Stimulated activated CD4-positive, alpha-beta T cell treated with anti-CD3 and anti-CD28 coated beads, Interleukin-1b, Interleukin-23, amount 100 ng/mL, for 4 hours (primary cell): ENCODE measurements around the gene TBX2.
"Not testable (repeated sequence)": the region's sequence is repeated elsewhere in the genome, so short reads cannot be mapped to it uniquely, and the experiment has no call there.

ENCODE experiments used
- DNase-seq, 2 donors: peaks; one replicate each; pipeline ENCODE4 v3.0.0-alpha.2; 2020; ENCODE audit warnings: low read depth in 2 of 2

Gene TBX2

DNA sequence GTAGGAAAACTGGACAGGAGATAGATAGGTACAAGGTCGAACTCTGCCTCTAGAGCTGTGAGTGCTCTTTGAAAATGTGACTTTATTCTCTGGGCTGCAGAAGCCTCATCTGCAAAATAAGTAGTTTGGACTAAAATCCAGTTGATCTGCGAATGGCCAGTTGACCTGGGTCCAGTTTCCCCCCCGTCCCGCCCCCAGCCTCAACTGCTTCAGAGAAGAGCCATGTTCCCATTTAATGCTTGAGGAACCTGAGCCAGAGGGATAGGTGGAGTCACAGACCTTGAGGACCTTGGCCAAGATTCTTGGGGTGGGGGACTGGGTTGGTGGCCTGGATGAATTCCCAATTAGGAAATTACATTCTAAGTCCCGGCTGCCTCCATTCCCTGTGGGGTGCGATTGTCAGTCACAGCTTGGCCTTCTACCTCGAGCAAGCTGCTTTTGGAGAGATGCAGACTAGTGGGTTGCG lies 14.1 kb downstream of the TBX2 start:
- DNase-seq: no peak

DNA sequence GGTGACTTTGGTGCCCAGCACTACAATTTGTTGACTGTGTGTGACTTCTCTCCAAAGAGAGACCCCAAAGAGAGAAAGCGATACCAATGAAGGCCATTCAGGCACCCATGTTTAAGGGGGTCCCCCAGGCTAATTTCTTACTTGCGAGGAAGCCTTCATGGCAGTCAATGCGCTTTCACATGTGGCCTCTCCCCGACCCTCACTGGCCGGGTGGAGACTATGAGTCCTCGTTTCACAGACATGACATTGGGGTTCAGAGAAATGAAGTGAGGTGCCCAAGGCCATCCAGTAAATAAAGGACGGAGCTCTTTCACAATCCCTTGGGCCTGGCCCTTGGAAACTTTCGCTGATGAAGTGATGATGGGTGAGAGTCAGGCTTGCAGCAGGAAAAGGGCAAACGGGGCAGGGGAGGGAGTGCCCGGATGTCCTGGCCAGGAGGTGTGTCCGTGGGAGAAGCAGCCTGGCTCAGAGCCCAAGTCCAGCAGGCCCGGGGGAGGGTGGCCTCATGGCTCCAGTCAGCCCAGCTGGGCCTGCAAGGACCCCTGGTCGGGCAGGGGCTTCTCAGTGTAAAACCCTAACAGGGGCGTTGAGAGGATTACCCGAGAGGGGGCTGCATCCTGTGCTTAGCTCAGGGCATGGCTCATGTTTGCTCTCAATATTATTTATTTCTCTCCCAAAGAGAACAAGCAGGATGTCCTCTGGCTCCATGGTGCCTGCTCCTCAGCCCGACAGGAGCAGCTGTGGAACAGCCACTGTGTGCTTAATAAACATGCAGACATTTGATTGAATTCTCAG lies 14.7 kb downstream of the TBX2 start:
- DNase-seq: no peak

DNA sequence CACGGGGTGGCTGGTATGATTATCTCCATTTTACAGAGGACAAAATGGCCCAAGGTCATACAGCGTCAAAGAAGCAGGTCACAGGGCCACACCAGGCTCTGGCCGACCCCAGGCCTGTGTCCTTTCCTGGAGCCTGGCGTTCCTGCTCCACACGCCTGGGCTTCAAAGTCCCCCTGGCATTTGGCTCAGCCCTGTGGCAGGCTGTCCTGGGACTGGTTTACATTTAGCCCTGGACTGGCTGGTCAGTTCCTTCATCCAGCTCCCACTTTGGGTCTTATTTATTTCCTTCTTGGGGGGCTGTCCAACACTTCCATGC lies 15.3 kb downstream of the TBX2 start:
- no peak for DNase-seq

DNA sequence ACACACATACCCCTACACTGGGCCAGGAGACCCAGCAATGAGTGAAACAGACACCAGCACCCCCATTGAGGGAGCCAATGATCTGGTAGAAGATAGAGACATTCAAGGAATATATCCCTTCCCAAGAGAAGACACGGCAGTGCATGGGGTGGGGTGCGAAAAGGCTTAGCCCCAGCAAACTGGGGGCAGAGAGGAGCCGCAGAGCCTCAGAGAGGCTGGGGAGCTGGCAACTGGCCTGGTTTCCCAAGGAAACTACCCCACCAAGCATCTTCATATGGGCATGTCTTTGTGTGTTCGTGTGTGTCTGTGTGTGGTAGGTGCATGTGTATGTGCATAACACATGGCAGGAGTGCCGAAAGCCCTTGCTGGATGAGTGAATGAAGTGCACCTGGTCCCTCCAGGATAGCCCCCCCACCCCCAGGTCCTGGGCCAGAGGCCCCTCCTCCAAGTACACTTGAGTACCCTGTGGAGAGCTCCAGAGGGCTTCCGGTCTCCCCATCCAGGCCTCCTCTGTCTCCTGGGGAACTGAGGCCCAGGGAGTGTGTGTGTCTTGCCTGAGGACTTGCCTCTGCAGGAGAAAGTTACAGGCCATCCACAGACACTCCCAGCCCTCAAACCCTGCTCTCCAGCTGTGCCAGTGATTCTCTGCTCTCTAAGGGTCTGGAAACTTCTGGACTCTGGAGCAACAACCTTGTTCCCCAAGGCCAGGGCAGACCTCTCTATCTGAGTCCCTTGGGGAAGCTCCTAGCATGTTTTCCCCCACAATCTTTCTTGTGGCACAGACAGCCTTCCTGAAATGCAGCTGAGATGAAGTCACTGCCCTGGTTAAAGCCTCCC lies 15.9 kb downstream of the TBX2 start:
- DNase-seq: no peak

DNA sequence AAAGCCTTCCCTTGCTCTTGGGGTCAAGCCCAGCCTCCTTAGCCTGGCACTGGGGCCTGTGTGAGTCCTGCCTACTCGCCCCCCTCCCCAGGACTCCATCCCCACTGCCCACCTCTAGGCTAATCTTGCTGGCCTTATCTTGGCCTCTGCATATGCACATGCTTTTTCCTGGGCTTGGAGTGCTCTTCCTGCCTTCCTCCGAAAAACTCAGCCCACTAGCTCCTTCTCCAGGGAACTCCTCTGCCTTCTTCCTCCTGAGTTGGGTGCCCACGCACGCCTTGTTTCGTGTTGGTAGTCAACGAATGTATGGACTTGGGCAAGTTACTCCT lies 16.5 kb downstream of the TBX2 start:
- DNase-seq: no peak

- peak; percentile 44 to 48 for DNase-seq
Measured at GRCh38 chr17:61416540-61417363, 17.1 kb downstream of the TBX2 start.

DNA sequence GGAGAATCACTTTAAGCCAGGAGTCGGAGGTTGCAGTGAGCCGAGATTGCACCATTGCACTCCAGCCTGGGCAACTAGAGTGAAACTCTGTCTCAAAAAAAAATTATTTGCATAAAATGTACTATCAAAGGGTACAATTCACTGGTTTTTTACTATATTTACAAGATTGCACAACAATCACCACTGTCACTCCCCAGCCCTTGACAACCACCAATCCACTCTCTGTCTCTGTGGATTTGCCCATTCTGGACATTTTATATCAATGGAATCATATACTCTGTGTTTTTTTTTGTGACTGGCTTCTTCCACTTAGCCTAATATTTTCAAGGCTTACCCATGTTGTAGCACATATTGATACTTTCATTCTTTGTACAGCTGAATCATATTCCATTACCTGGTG lies 18.8 kb downstream of the TBX2 start:
- no peak for DNase-seq

- DNase-seq: no peak
Measured at GRCh38 chr17:61419496-61420046, 19.9 kb downstream of the TBX2 start.

DNA sequence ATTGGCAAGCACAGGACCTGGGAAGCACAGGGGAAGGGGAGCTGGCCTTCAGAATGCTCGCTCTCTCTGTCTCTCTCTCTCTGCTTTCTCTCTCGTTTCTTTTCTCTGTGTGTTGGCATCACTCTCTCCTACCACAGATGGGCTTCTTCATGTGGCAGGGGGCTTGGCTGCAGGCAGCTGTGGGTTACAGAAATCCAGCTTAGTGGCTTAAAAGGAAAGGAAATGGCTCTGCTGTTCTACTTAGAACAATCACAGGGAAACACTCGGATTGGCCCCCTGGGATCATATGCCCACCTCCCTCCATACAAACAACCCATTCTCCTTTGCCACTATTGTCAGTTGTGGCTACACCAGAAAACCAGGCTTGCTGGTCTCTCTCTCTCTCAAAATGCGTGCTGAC lies 20.4 kb downstream of the TBX2 start:
- DNase-seq: no peak

GRCh38 chr17:61420745-61421398 lies 21.2 kb downstream of the TBX2 start:
- DNase-seq: no peak

DNA sequence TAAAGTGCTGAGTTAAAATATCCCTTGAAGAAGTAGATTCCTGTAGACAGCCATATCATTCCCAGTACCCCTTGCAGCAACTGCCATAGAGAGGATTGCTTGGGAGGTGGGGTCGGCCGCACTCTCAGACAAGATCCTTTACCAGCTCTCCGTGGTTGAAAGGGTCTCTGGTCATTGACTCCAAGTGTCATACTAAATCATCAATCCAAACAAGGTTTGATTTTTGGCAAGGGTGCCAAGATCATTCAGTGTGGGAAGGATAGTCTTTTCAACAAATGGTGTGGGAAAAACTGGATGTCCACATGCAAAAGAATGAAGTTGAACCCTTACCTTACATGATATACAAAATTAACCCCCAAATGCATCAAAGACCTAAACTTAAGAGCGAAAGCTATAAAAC lies 21.8 kb downstream of the TBX2 start:
- DNase-seq: no peak

DNA sequence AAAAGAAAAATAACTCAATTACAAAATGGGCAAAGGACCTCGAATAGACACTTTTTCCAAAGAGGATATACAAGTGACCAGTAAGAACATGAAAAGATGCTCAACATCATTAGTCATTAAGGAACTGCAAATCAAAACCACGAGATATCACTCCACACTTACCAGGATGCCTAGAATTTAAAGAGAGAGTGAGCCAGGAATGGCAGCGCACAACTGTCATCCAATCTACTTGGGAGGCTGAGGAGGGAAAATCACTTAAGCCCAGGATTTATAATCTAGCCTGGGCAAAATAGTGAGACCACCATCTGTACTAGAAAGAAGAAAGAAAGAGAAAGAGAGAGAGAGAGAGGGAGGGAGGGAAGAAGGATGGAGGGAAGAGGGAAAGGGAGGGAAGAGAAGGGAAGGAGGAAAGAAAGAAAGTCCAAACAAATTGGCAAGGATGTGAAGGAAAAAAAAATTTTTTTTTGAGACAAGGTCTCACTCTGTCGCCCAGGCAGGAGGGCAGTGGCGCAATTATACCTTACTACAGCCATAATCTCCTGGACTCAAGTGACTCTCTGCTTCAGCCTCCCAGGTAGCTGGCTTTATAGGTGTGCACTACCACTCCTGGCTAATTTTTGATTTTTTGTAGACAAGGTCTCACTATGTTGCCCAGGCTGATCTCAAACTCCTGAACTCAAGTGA lies 22.6 kb downstream of the TBX2 start:
- DNase-seq: no peak

GRCh38 chr17:61422869-61423268 lies 23.2 kb downstream of the TBX2 start:
- DNase-seq: no peak

DNA sequence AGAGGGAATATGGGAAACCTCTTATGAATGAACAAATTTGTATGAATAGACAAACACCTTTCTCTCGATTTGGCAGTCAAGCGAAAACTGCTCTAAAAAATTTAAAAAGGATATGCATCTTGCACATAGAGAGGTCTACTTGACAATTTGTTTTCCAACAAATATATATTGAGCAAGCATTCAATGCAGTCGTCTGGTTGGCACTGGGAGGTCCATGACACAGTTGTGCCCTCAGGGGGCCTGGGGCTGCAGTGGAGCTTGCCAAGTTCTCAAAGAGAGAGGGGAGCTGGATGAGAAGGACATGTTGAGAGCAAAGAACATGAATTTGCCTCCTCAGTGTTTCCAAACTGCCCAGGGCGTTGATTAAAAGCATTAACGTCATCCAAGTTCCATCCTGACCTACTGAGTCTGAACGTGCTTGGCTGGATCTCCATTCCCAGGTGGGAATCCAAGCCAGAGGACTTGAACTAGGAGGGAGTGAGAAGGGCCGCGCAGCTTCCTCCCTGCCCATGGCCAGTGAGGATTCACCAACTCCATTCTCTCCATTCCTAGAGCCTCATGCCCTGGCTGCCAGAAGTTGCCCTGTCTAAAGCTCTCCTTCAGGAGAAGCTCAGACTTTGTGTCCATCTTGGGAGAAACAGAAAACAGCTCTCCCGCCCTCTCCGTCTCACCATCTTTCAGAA lies 24.5 kb downstream of the TBX2 start:
- DNase-seq: no peak

DNA sequence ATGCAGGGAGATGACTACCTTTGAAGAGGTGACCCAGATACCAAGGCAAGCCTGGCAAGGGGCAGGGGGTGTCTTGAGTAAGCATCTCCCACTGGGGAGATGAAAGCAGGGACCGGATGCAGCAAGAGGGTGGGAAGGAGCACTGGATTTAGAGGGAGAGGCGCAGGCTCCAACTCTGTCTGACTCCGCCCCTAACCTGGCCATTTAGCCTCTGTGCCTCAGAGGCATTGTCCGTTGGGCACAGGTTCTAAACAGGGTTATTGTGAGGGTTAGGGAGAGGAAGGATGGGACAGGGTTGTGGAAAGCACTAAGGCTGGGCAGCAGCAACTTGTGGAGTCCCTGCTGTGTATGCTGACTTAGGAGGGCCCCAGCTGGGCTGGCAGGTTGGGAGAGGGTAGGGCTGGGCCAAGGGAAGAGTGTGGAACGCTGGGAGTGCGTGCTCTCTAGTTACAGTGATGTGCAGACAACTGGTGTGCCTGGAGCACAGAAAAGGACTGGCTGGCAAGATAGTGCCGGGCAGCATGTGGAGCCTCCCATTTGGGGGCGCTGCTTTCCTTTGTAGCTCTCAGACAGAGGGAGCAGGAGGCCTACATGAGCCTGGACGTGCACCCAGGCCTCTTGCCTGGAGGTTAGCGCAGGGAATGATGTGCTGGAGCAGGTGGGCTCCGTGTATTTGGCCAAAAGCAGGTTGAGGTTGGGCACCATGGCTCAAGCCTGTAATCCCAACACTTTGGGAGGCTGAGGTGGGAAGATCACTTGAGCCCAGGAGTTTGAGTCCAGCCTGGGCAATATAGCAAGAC lies 26.2 kb downstream of the TBX2 start:
- DNase-seq: no peak

- no peak for DNase-seq
Measured at GRCh38 chr17:61426482-61427304, 27.1 kb downstream of the TBX2 start.

- DNase-seq: no peak
Measured at GRCh38 chr17:61427567-61427966, 27.9 kb downstream of the TBX2 start.

DNA sequence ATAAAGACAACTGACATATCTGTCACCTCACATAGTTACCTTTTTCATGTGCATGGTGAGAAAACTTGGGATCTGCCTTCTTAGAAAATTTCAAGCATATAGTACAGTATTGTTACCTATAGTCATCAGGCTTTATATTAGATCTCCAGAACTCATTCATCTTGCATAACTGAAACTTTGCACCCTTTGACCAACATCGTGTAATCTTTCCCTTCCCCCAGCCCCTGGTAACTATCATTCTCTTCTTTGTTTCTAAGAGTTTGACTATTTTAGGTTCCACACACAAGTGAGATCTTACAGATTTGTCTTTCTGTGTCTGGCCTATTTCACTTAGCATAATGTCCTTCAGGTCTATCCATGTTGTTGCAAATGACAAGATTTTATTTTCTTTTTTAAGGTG lies 29.6 kb downstream of the TBX2 start:
- DNase-seq: no peak

- DNase-seq: not testable (repeated sequence)
Measured at GRCh38 chr17:61429831-61430230, 30.2 kb downstream of the TBX2 start.
